Measurements from ENCODE around the gene HDGFL2.

HDGFL2 gene

GRCh38 chr19:4429771-4430171 lies 42.3 kb upstream of the HDGFL2 start:
- ChIA-PET POLR2A (interaction anchor here (1.0 kb wide), 1 partner anchor 39 kb away, joined by 3 read pairs; no protein-coding TSS in a partner anchor), CTCF (no interaction called here)
- TF ChIP-seq L3MBTL2 (conservative IDR thresholded peaks at IDR 0.05): no peak
- TF ChIP-seq FOXK2 (IDR thresholded peaks at IDR 0.05): no peak
- no peak for TF ChIP-seq ARNT (IDR thresholded peaks at IDR 0.05)
- TF ChIP-seq HDGF (IDR thresholded peaks at IDR 0.05; ENCODE audit: borderline replicate concordance): no peak
- no peak for TF ChIP-seq SUZ12 (IDR thresholded peaks at IDR 0.05)
- TF ChIP-seq ELF4 (IDR thresholded peaks at IDR 0.05): no peak
- DNase-seq (ENCODE audit: extremely low spot score): no peak

- no peak for DNase-seq (ENCODE audit: extremely low spot score)
- TF ChIP-seq HDGF (IDR thresholded peaks at IDR 0.05; ENCODE audit: borderline replicate concordance) (no peak), ZNF384 (IDR thresholded peaks at IDR 0.05) (no peak), FOXM1 (IDR thresholded peaks at IDR 0.05; ENCODE audit: borderline replicate concordance) (no peak), ELF4 (IDR thresholded peaks at IDR 0.05) (no peak), SP1 (IDR thresholded peaks at IDR 0.05) (no peak)
- CTCF ChIA-PET: no interaction called here
- POLR2A ChIA-PET: no interaction called here
Measured at GRCh38 chr19:4430760-4431159, 41.3 kb upstream of the HDGFL2 start.

- TF ChIP-seq L3MBTL2 (conservative IDR thresholded peaks at IDR 0.05) (no peak), TARDBP (IDR thresholded peaks at IDR 0.05) (no peak), CTBP1 (IDR thresholded peaks at IDR 0.05; ENCODE audit: borderline replicate concordance) (no peak), FOXK2 (IDR thresholded peaks at IDR 0.05) (no peak)
- ChIA-PET CTCF (no interaction called here), POLR2A (no interaction called here)
Measured at GRCh38 chr19:4431296-4431695, 40.8 kb upstream of the HDGFL2 start.

GRCh38 chr19:4431808-4432674 lies 40.1 kb upstream of the HDGFL2 start:
- ChIA-PET CTCF (no interaction called here), POLR2A (no interaction called here)
- DNase-seq (ENCODE audit: extremely low spot score): no peak
- TF ChIP-seq L3MBTL2 (conservative IDR thresholded peaks at IDR 0.05): no peak
- TF ChIP-seq TARDBP (IDR thresholded peaks at IDR 0.05): no peak
- TF ChIP-seq FOXK2 (IDR thresholded peaks at IDR 0.05): no peak
- no peak for TF ChIP-seq NFRKB (IDR thresholded peaks at IDR 0.05)
- no peak for TF ChIP-seq ARNT (IDR thresholded peaks at IDR 0.05)
- no peak for TF ChIP-seq CTBP1 (IDR thresholded peaks at IDR 0.05; ENCODE audit: borderline replicate concordance)
- TF ChIP-seq HDGF (IDR thresholded peaks at IDR 0.05; ENCODE audit: borderline replicate concordance): no peak
- no peak for TF ChIP-seq PKNOX1 (IDR thresholded peaks at IDR 0.05)
- TF ChIP-seq ZNF384 (IDR thresholded peaks at IDR 0.05): no peak
- no peak for TF ChIP-seq BHLHE40 (IDR thresholded peaks at IDR 0.05; ENCODE audit: borderline replicate concordance)
- TF ChIP-seq LEF1 (IDR thresholded peaks at IDR 0.05; ENCODE audit: borderline replicate concordance): no peak
- no peak for TF ChIP-seq ELF4 (IDR thresholded peaks at IDR 0.05)
- TF ChIP-seq FOXA1 (IDR thresholded peaks at IDR 0.05): no peak
- no peak for TF ChIP-seq SUZ12 (IDR thresholded peaks at IDR 0.05)
- TF ChIP-seq SP1 (IDR thresholded peaks at IDR 0.05): no peak
- TF ChIP-seq FOXM1 (IDR thresholded peaks at IDR 0.05; ENCODE audit: borderline replicate concordance): no peak

More at GRCh38 chr19:4431296-4431695, 40.8 kb upstream of the HDGFL2 start:
- DNase-seq (ENCODE audit: extremely low spot score): no peak

GRCh38 chr19:4432918-4433506 lies 39.1 kb upstream of the HDGFL2 start:
- ChIA-PET CTCF (no interaction called here), POLR2A (no interaction called here)
- no peak for DNase-seq (ENCODE audit: extremely low spot score)
- TF ChIP-seq FOXA1 (IDR thresholded peaks at IDR 0.05) (no peak), ARNT (IDR thresholded peaks at IDR 0.05) (no peak)

- TF ChIP-seq ZNF384 (IDR thresholded peaks at IDR 0.05): no peak
- no peak for TF ChIP-seq TARDBP (IDR thresholded peaks at IDR 0.05)
- no peak for TF ChIP-seq ELF4 (IDR thresholded peaks at IDR 0.05)
- TF ChIP-seq ARNT (IDR thresholded peaks at IDR 0.05): no peak
- TF ChIP-seq FOXM1 (IDR thresholded peaks at IDR 0.05; ENCODE audit: borderline replicate concordance): no peak
- TF ChIP-seq PKNOX1 (IDR thresholded peaks at IDR 0.05): no peak
- TF ChIP-seq HDGF (IDR thresholded peaks at IDR 0.05; ENCODE audit: borderline replicate concordance): no peak
- no peak for TF ChIP-seq SP1 (IDR thresholded peaks at IDR 0.05)
- TF ChIP-seq SUZ12 (IDR thresholded peaks at IDR 0.05): no peak
- no peak for TF ChIP-seq CTBP1 (IDR thresholded peaks at IDR 0.05; ENCODE audit: borderline replicate concordance)
- no peak for TF ChIP-seq BHLHE40 (IDR thresholded peaks at IDR 0.05; ENCODE audit: borderline replicate concordance)
- TF ChIP-seq NFRKB (IDR thresholded peaks at IDR 0.05): no peak
- no peak for TF ChIP-seq L3MBTL2 (conservative IDR thresholded peaks at IDR 0.05)
- no peak for TF ChIP-seq FOXK2 (IDR thresholded peaks at IDR 0.05)
- TF ChIP-seq LEF1 (IDR thresholded peaks at IDR 0.05; ENCODE audit: borderline replicate concordance): no peak
- no peak for TF ChIP-seq FOXA1 (IDR thresholded peaks at IDR 0.05)
- POLR2A ChIA-PET: no interaction called here
- CTCF ChIA-PET: no interaction called here
- no peak for DNase-seq (ENCODE audit: extremely low spot score)
Measured at GRCh38 chr19:4434391-4434790, 37.7 kb upstream of the HDGFL2 start.

- TF ChIP-seq SUZ12 (IDR thresholded peaks at IDR 0.05): no peak
- no peak for TF ChIP-seq FOXM1 (IDR thresholded peaks at IDR 0.05; ENCODE audit: borderline replicate concordance)
- TF ChIP-seq FOXA1 (IDR thresholded peaks at IDR 0.05): no peak
- no peak for TF ChIP-seq SP1 (IDR thresholded peaks at IDR 0.05)
- TF ChIP-seq NFRKB (IDR thresholded peaks at IDR 0.05): no peak
- no peak for TF ChIP-seq LEF1 (IDR thresholded peaks at IDR 0.05; ENCODE audit: borderline replicate concordance)
- TF ChIP-seq HDGF (IDR thresholded peaks at IDR 0.05; ENCODE audit: borderline replicate concordance): no peak
- no peak for TF ChIP-seq ARNT (IDR thresholded peaks at IDR 0.05)
- TF ChIP-seq BHLHE40 (IDR thresholded peaks at IDR 0.05; ENCODE audit: borderline replicate concordance): no peak
- TF ChIP-seq CTBP1 (IDR thresholded peaks at IDR 0.05; ENCODE audit: borderline replicate concordance): no peak
- no peak for TF ChIP-seq ZNF384 (IDR thresholded peaks at IDR 0.05)
- CTCF ChIA-PET: no interaction called here
- no peak for DNase-seq (ENCODE audit: extremely low spot score)
- POLR2A ChIA-PET: no interaction called here
Measured at GRCh38 chr19:4436231-4436630, 35.9 kb upstream of the HDGFL2 start.
